HG03039 (cell line): ENCODE data around the gene AOPEP.

Source experiments
- ATAC-seq: cut with Tn5 transposase; IDR thresholded peaks from one replicate; pipeline ENCODE4 v1.9.1; 2021; ENCODE audit warnings: mild to moderate bottlenecking, moderate library complexity; ENCODE audit not compliant: unreplicated experiment

Gene AOPEP

GRCh38 chr9:94758031-94758430 is 31.5 kb downstream of the AOPEP start:
- no peak for ATAC-seq

DNA sequence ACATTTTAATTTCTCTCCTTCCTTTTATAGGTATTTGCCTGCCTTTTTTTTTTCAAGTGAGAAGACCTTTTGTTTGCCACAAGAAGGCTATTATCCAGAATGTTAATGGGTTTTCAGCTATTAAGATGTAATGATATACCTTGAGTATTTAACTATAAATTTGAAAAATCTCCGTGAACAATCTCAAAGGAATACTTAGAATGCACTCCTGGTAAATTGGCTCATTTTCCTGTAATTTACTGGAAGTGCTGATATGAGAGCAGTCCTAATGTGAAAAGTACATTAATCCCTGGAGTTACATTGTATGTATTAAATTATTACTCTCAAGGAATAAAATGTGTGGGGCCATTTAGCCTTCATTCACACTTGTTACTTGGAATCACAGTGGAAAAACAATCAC is 32.4 kb downstream of the AOPEP start:
- ATAC-seq: no peak

DNA sequence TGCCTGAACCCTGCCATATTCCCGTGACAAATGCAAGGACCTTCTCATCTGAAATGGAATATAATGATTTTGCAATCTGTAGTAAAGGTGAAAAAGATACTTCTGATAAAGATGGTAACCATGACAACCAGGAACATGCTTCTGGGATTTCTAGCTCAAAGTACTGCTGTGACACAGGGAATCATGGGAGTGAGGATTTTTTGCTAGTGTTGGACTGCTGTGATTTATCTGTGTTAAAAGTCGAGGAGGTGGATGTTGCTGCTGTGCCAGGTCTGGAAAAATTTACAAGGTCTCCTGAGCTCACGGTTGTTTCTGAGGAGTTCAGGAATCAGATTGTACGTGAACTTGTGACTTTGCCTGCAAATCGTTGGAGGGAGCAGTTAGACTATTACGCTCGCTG is 33.5 kb downstream of the AOPEP start:
- ATAC-seq: no peak

- ATAC-seq: no peak
Measured at GRCh38 chr9:94760660-94761059, 34.2 kb downstream of the AOPEP start.

- no peak for ATAC-seq
Measured at GRCh38 chr9:94761481-94761880, 35.0 kb downstream of the AOPEP start.

- no peak for ATAC-seq
Measured at GRCh38 chr9:94767331-94768072, 41.0 kb downstream of the AOPEP start.

DNA sequence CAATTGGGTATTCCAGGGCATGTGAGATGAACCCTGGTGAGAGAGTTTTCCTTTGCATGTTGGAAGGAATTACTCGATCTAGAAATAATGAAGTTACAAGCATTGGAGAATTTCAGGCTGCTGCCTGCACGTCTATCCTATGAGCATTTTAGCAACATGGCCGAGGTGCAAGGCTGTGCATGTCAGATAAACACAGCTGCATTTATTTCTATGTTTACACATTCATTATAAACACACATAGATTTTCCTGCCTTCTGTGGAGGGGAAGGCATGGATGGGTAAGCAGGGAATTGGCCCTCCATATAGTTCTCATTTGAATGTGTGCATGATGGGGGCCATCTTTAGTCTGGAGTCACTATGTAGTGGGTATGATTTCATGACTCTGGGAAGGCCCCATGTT is 42.3 kb downstream of the AOPEP start:
- ATAC-seq: no peak

DNA sequence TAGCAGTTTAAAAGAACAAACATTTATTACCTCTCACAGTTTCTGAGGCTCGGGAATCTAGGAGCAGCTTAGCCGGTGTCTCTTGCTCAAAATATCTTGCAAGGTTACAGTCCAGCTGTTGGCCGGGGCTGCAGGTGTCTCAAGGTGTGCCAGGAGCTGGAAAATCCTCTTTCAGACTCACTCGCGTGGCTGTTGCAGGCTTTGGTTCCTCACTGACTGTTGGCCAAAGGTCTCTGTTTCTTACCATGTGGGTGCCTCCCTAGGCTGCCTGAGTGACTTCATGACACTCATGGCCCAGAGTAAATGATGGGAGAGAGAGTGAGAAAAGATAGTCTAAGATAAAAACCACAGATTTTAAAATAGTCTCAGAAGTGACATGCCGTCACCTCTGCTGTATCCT is 43.8 kb downstream of the AOPEP start:
- ATAC-seq: no peak

DNA sequence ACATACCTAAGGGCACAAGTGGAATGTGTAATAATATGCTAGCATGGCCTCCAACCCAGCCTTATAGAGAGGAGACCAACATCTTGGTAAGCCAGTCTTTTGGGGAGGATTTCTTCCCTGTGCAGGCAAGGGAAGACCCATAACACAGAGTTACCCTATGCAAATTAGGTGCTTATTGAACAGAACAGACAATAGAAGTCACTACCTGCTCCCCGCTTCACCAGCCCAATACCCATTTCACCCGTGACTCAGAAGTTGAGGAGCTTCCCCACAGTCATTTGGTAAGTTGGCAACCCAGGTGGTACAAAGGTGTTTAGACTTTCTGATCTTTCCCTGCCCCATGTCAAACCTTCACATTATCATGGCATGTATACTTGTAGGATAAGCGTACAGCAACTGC is 44.6 kb downstream of the AOPEP start:
- ATAC-seq: no peak

DNA sequence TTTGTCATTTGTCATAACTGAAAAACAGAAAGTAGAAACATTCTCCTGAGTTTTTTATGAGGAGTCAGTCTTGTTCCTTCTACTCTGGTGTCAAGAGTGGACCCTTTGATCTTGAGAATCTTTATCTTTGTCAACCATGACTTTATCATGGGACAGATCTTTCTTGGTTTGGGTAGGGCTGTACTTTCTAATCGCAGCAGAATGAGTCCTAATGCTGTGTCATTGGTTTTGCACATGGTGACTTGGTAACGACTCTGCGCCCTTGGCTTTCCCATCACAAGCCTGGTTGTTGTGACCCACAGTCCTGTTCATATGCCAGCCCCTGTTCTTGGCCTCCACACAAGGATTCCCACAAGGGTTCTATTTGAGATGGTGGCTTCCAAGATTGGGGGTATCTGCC is 45.6 kb downstream of the AOPEP start:
- no peak for ATAC-seq

DNA sequence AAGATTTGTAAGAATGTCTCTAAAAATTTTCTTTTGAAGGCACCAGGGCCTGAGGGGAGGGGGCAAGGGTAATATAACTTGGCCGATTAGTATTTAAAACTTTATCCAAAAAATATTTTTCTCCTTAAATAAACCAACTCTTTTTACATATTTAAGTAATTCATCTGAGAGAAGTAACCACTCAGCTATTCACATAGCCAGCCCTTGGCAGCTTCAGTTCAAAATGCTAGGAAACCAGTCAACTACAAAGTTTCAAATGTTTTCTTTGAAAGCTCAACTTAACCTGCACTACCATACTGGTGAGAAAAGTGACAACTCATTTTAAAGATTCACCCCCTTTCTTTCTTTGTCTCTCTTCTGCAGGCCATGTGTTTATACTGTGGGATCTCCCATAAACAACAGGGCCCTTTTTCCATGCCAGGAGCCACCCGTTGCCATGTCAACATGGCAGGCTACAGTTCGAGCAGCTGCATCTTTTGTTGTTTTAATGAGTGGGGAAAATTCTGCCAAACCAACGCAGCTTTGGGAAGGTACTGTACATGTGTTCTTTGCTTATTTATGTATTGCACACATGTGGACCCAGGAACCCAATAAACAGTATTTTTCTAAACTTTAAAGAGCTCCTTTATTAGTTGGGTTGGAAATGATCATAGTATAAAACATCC is 46.3 kb downstream of the AOPEP start:
- no peak for ATAC-seq

DNA sequence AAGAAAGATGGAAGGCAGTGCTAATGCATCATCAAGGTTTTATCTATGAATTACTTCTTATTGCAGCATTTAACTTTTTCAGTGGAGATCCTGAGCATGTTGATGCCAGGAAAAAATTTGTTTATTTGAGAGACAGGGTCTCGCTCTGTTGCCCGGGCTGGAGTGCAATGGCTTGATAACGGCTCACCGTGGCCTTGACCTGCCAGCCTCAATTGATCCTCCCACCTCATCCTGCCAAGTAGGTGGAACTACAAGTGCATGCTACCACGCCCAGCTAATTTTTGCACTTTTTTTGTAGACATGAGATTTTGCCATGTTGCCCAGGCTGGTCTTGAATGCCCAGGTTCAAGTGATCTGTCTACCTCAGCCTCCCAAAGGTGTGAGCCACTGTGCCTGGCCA is 47.2 kb downstream of the AOPEP start:
- ATAC-seq: no peak

GRCh38 chr9:94778013-94778412 is 51.5 kb downstream of the AOPEP start:
- ATAC-seq: no peak

DNA sequence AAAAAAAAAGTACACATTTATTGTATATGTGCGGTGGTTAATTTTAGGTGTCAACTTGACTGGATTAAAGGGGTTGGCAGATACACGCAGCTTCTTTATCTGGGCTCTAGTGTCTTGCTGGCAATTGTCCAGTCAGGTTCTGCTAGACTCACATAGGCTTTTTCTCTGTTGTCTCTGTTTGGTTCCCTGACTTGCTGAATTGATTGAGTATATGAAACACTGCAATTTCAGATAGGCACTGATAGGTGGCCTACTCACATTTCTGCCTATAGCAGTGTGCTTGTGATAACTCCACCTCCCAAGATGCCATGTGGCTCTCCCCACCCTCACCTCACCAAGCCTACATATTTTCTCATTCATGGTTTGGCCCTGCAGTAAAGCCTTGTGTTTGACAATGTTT is 52.5 kb downstream of the AOPEP start:
- no peak for ATAC-seq

GRCh38 chr9:94779693-94780290 is 53.3 kb downstream of the AOPEP start:
- ATAC-seq: no peak

- ATAC-seq: no peak
Measured at GRCh38 chr9:94780516-94780950, 54.0 kb downstream of the AOPEP start.

GRCh38 chr9:94782355-94783101 is 56.0 kb downstream of the AOPEP start:
- no peak for ATAC-seq

GRCh38 chr9:94783102-94783682 is 56.7 kb downstream of the AOPEP start:
- no peak for ATAC-seq

DNA sequence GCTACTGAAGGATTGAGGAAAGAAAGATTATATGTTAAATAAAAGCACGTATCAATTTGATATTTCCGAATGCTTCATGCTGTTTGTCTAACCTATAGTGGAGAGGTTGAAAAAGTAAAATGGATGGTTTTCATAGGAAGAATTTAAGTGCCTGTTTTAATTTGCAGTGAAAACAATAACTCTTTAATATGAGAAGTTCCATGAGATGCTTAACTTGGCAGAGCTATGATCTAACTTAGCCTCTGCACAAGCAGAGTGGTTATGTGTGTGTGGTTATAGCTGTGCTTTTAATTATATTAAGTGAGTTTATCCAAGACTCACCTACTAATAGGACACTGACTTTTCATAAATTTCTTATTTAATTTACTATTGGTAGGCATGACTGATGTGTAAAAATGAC is 57.4 kb downstream of the AOPEP start:
- ATAC-seq: no peak

DNA sequence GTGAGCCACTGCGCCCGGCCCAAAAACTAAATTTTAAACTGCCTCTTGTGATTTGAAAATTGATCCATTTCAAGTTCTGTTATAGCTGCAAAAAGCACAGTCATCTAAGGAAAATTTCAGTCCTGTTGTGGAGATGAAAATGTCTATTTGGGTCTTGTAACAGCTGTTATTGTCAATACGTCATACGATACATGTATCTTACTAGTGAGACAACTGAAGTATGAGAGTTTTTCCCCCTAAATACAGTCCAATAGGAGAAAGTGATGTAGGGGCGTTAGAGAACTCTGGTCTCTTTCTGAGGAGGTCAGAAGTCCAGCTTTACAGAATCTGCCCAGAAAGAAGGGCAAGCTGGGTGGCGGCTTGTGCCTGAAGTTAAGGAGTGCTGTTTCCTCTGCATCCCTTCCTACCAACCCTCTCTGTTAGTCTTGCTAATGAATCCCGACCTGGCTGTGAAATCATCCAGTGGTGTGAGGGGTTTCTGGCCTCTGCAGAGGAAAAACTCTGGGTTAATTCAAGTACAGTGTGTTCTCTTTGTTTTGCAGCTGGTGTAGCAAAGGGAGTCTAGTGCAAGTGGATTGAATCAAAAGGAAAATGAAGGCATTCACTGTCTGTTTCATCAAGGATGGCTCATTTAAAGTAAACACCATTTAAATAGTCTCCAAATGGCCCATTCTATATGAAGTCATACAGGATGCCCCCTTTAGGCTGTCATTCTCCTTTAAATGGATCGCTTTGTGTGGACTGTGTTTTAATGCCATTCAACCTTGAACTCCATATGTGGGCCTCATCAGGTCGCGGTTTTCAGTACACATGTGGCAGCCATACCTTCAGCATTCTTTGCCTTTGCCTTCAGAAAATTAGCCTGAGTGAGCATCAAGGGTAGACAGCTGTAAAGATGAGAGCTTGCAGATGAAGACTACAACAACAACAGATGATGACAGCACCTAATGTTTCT is 59.0 kb downstream of the AOPEP start:
- no peak for ATAC-seq
